NOMO-1 (cell line): Measurements from ENCODE around the gene FAM131B.
"Not testable (repeated sequence)": the region's sequence is repeated elsewhere in the genome, so short reads cannot be mapped to it uniquely, and the experiment has no call there.

Experiments
- DNase-seq, 2 experiments: peaks; one replicate each; lab custom pipeline; 2025; ENCODE audit not compliant: unreplicated experiment in 2 of 2; lab: John Stamatoyannopoulos, UW

Gene FAM131B

DNA sequence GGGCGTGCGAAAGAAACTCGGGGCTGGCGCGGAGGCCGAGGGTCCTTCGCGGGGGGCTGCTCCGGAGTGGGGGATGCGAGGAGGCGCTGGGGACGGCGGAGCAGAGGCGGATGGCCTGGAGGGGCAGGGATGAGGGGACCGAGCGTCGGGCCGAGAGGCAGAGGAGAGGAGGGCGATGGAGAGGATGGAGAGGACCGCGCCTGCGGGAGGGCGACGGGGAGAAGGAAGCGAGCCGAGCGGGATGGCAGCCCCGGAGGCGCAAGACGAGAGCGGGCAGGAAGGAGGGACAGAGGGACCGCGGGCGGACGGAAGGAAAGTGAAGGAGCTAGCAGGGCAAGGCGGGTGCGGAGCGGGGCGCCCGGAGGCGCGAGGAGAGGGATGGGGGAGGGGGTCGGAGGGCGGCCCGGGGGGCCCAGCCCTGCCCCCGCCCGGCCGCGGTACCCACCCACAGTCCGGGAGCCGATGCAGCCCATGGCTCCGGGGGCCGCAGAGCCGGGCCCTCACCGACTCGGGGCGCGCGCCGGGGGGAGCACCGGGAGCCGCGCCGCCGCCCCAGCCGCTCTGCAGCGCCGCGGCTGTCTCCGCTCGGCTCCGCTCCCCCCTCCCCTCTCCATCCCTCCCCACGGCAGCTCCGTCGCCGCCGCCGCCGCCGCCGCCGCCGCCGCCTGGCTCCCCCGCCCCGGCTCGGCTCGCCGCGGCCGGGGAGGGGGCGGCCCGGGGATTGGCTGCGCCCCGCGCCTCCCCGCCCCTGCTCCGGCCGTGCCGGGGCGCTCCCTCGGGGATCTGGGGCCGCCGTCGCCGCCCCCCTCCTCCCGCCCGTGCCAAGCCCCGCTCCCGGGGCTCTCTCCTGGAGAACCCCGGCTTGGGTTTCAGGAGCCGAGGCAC is at the start of gene FAM131B:
FAM131B (minus strand) TSS at position 583 of the 885 bp plus-strand sequence; CDS start at position 473, 110 bp downstream.
- DNase-seq, result no peak

DNA sequence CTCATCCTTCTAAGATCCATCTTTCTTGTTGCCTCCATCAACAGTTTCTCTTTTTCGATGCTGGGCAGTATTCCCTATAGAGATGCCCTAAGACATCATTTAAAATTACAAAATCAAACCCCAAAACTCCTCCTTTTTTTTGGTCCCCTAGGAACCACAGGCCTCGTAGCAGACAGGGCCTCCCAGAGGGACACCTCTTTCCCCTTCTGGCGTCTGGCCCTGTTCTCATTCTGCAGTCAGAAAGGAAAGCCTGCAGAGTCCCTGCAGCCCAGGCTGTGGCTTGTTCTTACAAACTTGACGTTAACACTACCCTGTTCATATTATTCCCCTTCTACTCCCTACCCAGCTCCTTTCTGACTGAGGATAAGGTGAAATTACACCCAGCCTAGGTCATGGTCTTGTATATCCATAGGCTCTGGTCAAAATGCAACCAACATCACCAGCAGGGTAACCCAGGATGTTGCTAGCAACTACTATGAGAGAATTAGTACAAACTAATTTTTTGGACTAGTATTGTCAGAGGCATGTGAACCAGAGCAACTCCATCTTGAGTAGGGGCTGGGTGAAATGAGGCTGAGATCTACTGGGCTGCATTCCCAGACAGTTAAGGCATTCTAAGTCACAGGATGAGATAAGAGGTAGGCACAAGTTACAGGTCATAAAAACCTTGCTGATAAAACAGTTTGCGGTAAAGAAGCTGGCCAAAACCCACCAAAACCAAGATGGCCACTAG is 49.6 kb upstream of the FAM131B start:
- DNase-seq, result no peak

DNA sequence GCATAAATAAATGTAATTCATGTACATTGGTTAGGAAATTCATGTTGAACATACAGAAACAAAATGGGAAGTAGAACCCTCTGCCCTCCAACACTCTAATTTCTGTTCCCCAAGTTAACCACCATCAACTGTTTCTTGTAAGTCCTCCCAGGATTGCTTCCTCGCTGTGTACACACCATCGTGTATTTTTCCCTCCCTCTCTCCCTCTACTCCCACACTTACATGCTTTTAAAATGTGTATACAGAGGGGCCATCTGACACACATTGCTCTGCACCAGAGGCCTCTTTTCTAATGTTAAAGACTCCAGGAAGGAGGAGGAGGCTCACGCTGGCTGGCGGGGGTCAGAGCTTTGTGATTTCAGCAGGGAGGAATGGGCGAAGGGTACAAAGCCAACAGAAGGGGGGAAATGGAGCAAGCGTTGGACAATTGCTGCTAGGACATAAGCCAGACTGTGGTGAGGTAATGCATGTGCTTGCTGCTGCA is 48.0 kb upstream of the FAM131B start:
- peak; percentile 57 to 79 for DNase-seq

DNA sequence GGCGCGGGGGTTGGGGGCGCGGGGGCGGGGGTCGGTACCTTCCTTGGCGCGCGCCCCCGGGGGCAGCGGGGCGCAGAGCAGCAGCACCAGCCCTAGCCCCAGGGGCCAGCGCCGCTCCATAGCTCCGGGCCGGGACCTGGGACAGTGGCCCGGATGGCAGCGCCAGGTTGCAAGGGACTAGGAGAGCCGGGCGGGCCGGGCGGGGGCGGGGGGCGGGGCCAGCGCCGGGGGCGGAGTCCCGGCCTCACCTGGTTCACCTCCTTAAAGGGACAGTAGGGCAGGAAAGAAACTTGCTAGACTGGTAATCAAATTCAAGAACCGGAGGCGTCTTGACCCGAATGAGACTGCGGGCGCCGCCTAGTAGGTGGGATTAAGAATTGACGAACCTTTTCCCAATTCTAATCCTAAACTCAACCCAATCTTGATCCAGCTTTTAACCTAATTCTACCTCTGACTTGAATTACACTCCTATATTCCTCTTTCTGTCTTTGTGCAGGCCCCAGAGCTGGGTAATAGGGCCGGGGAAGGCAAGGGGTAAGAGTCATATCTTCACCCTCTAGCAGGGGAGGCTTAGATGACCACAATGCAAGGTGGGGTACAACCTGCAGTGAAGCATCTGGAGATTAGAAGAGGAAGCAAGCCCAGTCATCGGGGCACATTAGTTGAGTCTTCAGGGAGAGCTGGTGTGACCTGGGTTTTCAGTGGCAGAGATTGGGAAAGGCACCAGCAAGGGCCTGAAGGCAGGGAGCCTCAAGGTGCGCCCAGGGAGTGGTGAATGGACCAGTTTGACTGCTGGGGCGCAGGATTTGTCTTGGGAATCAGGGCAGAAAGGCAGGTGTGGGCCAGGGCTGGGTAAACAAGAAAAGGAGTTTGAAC is 46.4 kb upstream of the FAM131B start, which contains the start of gene EPHA1:
EPHA1 (minus strand) TSS at position 171 of the 876 bp plus-strand sequence; CDS start at position 120, 51 bp downstream.
- DNase-seq, result no peak

DNA sequence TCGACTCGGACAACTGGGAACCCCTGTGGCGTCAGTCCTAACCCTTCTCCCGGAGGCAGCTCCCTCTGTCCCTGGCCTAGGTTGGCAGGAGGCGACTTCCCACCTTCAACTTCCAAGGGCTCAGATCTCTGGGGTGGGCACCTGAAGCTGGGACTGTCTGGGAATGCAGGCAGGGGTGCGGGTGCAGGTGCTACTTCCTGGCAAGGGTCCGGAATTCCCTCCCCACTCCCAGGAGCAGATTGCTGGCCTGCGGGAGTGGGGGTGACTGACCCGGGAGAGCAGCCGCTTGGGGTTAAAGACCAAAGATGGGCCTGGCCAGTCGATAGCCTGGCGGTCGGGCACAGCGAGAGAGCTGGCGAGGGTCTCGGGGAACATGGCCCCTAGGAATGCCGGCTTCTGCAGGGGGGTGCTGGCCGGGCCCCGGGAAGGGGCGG is 45.8 kb upstream of the FAM131B start:
- no peak for DNase-seq

DNA sequence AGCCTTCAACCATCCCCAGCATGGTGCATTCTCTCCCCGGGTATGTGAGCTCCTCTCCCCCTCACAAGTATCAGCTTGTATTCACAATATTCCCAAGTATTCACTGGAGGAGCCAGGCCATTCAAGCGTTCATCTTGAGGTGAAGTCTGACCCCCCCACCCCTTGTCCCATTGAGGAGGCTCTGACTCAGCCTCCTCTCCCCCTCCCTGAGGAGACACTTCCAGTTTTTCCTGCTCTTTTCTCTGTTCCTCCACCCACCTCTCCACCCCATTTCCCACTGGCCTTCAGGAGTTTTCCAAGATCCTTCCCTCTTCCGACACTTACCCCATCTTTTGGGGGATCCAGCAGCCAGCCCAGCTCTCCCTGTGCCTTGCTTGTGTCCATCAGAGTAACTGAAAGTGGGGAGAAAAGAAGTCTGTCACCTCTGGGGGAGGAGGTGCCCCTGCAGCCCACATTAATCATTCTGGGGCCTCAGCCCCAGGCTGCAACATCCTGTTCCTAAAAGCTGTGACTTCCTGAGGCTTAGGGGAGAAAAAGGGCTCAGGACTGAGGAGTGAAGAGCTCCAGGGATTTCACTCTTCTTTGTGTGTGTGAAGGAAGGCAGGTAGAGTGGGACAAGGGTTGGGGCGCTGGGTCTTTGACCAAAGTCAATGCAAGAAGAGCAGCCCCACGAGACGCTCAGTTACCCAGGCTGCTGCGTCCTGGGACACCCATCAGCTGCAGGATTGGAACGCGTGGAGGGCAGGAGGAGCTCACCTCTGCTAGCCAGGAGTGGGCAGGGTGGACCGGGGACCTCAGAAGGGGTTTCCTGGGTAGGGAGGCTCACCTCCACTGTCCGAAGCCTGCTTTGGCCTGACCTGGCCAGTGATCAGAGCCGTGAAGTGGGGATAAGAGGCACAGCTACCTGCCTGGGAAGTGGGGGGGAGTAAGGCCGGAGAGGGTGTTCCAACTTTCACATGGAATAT is 45.1 kb upstream of the FAM131B start:
- peak; percentile 13 to 22 for DNase-seq

DNA sequence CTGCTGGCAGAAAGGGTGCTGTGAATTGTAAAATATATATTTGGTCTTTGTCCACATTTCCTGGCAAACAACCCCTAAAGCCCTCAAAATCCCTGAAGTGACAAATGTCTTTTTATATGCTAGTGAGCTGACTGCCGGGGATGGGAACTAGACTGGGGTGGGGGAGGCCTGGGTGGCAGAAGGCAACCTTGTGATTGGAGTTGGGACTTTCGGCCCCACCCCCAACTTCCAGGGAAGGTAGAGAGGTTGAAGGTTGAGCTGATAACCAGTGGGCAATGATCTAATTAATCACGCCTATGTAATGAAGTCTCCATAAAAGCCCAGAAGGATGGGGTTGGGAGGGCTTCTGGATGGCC is 43.5 kb upstream of the FAM131B start:
- DNase-seq, result no peak

DNA sequence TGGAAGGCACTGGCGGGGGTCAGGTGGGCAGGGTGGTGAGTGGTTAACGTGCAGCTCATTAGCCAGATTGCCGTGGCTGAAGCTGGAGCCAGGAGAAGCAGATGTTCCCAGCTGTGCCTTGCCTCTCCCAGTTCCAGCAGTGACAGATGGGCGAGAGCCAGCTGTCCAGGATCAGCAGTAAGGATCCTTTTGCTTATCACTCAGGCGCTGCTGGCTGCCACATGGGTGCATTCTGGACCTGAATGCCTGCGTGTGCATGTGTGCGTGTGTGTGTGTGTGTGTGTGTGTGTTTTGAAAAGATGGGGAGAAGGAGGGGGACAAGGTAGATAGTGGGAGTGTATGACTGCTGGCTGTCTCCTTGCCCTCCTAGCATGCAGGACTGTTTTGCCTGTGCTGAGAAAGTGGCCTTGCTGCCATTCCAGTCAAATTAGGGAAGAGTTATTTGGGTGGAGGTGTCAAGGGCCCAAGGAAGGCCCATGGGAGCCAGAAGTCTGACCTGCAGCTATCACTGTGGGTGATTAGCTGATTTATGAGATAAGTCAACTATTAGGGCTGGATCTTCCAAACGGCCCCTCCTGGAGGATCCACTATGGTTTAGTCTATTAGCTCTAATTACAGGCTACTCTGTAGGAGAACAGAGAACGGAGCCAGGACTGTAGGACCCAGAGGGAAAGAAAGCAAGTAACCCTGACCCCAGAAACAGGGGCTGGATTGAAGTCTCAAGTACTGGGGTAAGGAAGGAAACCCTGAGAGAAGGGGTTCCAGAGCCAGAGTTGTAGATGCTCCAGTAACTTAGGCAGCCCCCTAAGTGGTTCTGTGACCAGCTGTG is 42.9 kb upstream of the FAM131B start:
- no peak for DNase-seq

DNA sequence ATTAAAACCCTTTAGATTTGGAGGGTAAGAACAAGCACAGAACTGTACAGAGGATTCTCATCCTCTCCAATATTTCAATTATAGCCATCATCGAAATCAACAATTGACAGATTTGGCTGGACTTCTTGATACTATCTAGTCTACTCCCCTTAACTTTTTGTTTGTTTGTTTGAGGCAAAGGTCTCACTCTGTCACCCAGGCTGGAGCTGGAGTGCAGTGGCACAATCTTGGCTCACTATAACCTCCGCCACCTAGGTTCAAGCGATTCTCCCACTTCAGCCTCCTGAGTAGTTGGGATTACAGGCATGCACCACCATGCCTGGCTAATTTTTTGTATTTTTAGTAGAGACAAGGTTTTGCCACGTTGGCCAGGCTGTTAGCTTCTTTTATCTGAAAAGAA is 39.7 kb upstream of the FAM131B start:
- DNase-seq, result not testable (repeated sequence)

DNA sequence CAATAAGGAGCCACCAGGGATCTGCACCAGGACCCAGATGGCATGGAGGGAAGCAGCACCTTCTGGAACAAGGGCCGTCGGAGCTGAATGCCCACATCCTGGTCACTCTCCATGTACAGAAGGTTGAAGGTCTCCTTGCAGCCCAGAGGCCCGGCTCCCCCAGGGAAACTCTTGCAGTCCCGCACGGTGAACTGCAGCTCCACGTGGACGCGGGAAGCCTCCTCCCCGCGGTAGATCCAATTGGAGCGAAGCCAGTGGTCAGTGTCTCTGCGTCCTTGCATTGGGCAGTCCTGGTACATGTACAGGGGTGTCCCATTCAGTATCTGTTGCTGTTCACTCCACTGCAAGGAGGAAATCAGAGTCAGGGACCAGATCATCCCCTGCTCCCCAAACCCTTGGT is 38.8 kb upstream of the FAM131B start:
- DNase-seq, result no peak

DNA sequence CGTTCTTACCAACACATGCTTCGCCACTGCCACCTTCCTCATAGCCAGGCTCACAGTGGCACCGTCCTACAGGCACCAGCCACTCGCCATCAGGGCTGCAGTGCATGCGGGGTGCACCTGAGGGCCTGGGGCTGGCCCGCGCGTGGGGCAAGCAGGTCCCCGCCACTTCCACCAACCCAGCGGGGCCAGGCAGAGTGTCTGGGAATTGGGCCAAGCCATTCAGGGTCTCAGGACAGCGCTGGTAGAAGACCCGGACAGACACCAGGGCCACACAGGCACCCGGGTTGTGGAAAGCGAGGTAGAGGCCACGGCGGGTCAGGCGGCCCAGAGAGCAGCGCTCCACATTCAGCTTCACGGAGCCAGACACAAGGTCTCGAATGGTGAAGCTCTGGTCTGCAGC is 37.1 kb upstream of the FAM131B start:
- DNase-seq, result no peak

DNA sequence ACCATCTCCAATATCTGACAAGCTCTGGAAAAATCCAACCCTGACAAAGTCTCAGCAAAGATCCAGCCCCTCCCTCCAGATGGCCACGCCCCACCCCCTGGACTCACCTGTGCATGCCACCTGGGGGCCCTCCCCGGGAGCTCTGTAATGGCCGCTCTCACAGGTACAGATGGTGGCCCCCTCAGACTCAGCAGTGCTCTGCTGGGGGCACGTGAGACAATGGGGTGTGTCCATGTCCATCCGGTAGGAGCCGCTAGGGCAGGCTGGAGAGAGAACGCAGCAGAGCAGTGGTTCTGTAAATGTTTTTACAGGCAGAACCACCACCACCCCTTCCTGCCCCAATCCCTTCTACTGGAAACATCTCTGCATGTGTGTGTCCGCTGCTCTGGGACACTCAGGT is 36.6 kb upstream of the FAM131B start:
- no peak for DNase-seq

DNA sequence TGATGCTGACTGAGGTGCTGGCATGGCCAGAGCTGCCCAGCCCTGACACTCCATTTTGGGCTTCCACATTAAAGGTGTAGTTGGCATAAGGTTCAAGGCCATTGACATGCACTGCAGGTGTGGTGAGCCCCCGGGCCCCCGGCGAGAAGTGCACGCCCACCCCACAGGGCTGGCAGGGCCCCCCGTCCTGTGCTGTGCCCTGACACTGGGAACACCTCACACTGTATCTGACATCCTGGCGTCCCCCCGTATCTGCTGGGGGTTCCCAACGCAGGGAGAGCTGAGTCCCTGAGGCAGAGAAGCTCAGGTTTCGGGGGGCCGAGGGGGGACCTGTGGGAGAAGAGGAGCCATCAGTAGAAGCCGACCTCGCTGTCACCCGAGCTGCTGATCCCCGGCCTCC is 36.1 kb upstream of the FAM131B start:
- DNase-seq, result no peak

DNA sequence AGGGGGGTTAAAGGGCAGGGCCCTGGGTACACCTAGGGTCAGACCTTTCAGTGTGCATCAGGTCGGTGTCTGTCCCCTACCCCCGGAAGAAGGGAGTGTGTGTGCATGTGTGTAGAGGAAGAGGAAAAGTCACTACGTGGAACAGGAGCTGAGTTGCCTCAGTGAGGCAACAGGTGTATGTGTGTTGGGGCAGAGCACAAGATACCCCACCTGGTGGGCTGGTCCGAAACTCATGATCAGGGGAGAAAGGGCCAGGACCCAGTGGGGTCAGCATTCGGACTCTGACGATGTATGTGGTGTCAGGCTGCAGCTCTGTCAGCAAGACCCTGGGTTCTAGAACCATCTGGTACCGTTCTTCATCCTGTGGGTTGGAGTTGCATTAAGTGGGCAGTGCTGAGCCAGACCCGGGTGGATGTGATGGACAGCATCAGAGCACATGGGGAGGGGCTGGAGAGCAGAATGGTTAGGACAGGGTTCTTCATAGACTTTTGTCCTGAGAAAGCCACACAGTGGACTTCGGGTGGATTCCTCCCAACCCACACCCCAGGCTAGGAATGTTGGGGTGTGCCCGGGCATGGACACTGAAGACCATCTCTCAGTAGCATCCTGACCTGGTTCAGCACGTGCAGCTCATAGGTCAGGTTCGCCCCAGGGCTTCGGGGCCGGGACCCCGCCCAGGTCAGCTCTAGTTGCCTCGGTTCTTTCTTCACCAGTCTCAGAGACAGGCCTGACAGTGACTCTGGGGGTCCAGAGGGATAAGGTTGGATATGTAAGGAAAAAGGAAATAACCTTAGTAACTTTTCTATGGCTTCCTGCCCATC is 35.4 kb upstream of the FAM131B start:
- DNase-seq, result no peak

DNA sequence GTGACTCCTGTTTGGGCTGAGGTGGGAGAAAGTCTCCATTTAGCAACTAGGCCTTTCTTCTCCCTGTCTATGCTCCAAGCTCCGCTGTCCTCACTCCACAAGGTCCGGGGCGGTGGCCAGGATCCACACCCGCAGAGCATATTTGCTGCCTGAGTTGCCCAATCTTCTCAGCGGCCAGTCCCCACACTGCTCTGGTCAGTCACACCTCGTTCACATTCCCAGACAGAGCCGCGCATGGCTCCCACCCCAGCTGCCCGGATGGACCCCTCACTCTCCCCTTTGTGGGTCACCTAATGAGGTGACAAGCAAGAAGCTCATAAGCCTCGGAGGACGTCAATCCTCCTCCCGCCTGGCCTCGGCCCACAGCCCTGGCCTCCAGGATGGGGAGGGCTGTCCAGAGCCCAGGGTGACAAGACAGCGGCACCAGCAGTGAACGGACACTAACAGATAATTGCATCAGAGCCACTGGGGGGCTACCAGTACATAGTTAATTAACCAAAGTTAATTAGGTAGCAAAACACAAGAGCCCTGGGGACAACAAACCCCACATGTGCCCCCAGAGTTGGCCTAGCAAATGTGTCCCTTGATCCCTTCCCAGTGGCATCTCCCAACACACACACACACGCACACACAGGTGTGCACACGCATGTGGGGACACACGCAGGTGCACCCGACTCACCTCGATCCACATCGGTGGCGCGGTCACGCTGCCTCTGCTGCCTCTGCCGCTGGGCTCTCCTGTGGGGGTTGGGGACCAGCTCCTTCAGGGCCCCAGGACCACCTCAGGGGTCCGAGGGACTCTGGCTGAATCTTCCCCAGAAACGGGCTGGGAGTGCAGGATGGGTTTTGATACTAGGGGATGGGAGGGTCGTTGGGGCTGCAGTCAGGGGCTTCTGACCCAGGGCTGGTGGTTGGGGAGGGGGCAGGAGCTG is 34.4 kb upstream of the FAM131B start:
- no peak for DNase-seq

DNA sequence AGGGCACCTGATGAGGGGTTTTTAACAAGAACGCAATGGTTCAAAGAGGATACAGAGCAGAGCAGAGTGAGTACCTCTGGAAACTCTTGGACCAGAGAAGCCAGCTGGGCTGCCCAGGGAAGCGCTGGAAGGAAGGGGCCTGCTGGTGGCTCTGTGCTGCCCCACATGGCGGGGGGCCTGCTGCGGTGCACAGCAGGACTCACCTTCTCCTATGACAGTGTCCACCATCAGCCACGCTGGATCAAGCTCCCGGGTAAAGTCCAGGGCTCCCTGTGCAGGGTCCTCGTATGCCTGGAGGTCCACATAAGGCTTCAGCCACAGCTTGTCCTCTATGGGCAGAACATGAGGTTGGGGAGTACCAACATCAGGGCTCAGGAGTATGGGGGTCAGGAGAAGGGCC is 33.7 kb upstream of the FAM131B start:
- no peak for DNase-seq
